HEK293 (cell line): ENCODE data around the gene CPTP.

ENCODE experiments used
- CTCF ChIA-PET: fragments of 350-600 bp; formaldehyde crosslinking; extraction: SDS; loops from one replicate; lab custom pipeline; 2021; ENCODE audit warnings: antibody characterized with exemption; lab: Yijun Ruan, JAX
- POLR2A ChIA-PET: fragments of 300-600 bp; formaldehyde crosslinking; extraction: SDS; loops from one replicate; lab custom pipeline; 2020; ENCODE audit warnings: antibody characterized with exemption, inconsistent platforms; lab: Yijun Ruan, JAX
- H3K27ac ChIP-seq: fragments of 200-500 bp; sonication (Bioruptor generic); 2 replicates; pipeline ENCODE4 v1.5.1; 2014; ENCODE audit warnings: low read depth, low read length, control low read depth, inconsistent platforms; ENCODE audit errors: extremely low read depth
- H3K36me3 ChIP-seq, 2 experiments: fragments of 200-500 bp in 1 of 2; sonication (Bioruptor generic) in 1 of 2; 1 replicate in 1 of 2; 2 replicates in 1 of 2; pipeline ENCODE4 v1.5.1; 2014 to 2017; ENCODE audit warnings: inconsistent platforms in 2 of 2, low read length in 2 of 2; ENCODE audit not compliant: control insufficient read depth in 2 of 2, insufficient read depth in 1 of 2
- H3K4me1 ChIP-seq: fragments of 200-500 bp; sonication (Bioruptor generic); 2 replicates; pipeline ENCODE4 v1.5.1; 2014; ENCODE audit warnings: mild to moderate bottlenecking, low read length, inconsistent platforms; ENCODE audit not compliant: control insufficient read depth, insufficient read depth
- H3K4me3 ChIP-seq: 2 replicates; pipeline ENCODE4 v1.5.1; 2011; ENCODE audit warnings: low read depth, mild to moderate bottlenecking, control low read depth, low read length, moderate library complexity
- H3K9me3 ChIP-seq: fragments of 200-500 bp; sonication (Bioruptor generic); 2 replicates; pipeline ENCODE4 v1.5.1; 2014; ENCODE audit warnings: low read depth, low read length, inconsistent platforms; ENCODE audit not compliant: control insufficient read depth, insufficient read depth
- KLF1 ChIP-seq: fragments of 450-650 bp; formaldehyde crosslinking; IDR thresholded peaks from 2 replicates; pipeline ENCODE4 v1.5.1; 2016; ENCODE audit warnings: missing biosample characterization, missing genetic modification characterization
- ZFHX2 ChIP-seq: fragments of 450-650 bp; formaldehyde crosslinking; conservative IDR thresholded peaks from 2 replicates; pipeline ENCODE4 v1.5.1; 2016; ENCODE audit warnings: missing biosample characterization, missing genetic modification characterization
- ZNF211 ChIP-seq: fragments of 450-650 bp; formaldehyde crosslinking; IDR thresholded peaks from 2 replicates; pipeline ENCODE4 v1.5.1; 2016; ENCODE audit warnings: low read depth, missing biosample characterization, missing genetic modification characterization
- ZNF560 ChIP-seq: fragments of 450-650 bp; formaldehyde crosslinking; IDR thresholded peaks from 2 replicates; pipeline ENCODE4 v1.5.1; 2017; ENCODE audit warnings: missing biosample characterization, missing genetic modification characterization, borderline replicate concordance
- ZNF561 ChIP-seq: fragments of 450-650 bp; IDR thresholded peaks from 2 replicates; pipeline ENCODE4 v1.5.1; 2018; ENCODE audit warnings: missing biosample characterization, missing genetic modification characterization, borderline replicate concordance
- ZNF701 ChIP-seq: fragments of 450-650 bp; formaldehyde crosslinking; IDR thresholded peaks from 2 replicates; pipeline ENCODE4 v1.5.1; 2016; ENCODE audit warnings: missing biosample characterization, missing genetic modification characterization
- ZNF768 ChIP-seq: fragments of 450-650 bp; formaldehyde crosslinking; IDR thresholded peaks from 2 replicates; pipeline ENCODE4 v1.5.1; 2018; ENCODE audit warnings: missing biosample characterization, mild to moderate bottlenecking, missing genetic modification characterization
- ZNF830 ChIP-seq: fragments of 450-650 bp; IDR thresholded peaks from 2 replicates; pipeline ENCODE4 v1.5.0; 2018; ENCODE audit warnings: missing biosample characterization, missing genetic modification characterization, low read depth, mild to moderate bottlenecking, moderate library complexity
- TF ChIP-seq, protein P1 (sequence below): fragments of 450-650 bp; formaldehyde crosslinking; IDR thresholded peaks from 2 replicates; pipeline ENCODE4 v1.5.1; 2016; ENCODE audit warnings: missing biosample characterization, missing genetic modification characterization
- TF ChIP-seq, protein P2 (sequence below): fragments of 450-650 bp; IDR thresholded peaks from 2 replicates; pipeline ENCODE4 v1.5.1; 2018; ENCODE audit warnings: missing biosample characterization, mild to moderate bottlenecking, missing genetic modification characterization
- TF ChIP-seq, protein P3 (sequence below): fragments of 450-650 bp; formaldehyde crosslinking; IDR thresholded peaks from 2 replicates; pipeline ENCODE4 v1.5.1; 2016; ENCODE audit warnings: missing biosample characterization, missing genetic modification characterization
- TF ChIP-seq, protein P4 (sequence below): fragments of 450-650 bp; formaldehyde crosslinking; IDR thresholded peaks from 2 replicates; pipeline ENCODE4 v1.5.1; 2017; ENCODE audit warnings: missing biosample characterization, missing genetic modification characterization

CPTP gene

DNA sequence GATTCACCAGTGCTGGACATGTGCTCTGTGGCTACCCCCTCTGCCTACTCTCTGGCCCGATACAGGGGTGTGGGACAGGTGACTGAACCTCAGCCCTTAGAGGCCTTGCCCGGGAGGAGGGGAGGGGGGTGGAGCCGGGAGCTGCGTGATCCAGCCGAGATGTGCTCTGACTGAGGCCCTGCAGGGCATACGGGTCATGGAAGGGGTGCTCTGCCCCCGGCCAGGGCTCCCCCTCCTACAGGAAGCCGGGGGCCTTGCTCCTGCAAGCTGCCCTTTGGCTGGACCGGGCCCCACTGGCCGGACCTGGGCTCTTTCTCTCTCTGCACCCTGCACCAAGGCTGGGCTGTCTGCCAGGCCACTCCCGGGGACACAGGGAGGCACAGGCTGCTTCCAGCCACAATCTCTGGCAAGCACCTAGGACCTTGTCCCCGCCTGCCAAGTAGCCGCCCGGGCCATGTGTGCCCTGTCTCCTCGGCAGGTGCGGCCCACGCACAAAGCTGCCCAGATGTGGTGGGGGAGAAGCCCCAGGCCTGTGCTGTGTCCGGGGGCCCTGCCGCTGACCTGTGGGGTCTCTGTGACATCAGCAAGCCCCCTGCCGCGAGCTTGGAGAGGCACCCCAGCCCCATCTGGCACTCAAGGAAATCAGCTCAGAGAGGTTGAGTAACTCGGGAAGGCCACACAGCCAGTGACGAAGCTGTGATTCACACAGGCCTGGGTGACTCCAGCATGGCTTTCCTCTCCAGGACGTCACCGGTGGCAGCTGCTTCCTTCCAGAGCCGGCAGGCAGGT, 42.9 kb upstream of the CPTP start:
- Histone ChIP-seq H3K9me3 (no peaks in the 10 kb centered on the region), H3K4me3 (no peak overlapping the region)
- POLR2A ChIA-PET = interaction anchor here (1.0 kb wide), 1 partner anchor 10 kb away, joined by 3 read pairs; no protein-coding TSS in a partner anchor
- CTCF ChIA-PET = interaction anchor here (0.6 to 0.9 kb wide), 2 partner anchors 9 to 21 kb away, joined by 3 to 5 read pairs; no protein-coding TSS in a partner anchor
- TF ChIP-seq, protein P1, sequence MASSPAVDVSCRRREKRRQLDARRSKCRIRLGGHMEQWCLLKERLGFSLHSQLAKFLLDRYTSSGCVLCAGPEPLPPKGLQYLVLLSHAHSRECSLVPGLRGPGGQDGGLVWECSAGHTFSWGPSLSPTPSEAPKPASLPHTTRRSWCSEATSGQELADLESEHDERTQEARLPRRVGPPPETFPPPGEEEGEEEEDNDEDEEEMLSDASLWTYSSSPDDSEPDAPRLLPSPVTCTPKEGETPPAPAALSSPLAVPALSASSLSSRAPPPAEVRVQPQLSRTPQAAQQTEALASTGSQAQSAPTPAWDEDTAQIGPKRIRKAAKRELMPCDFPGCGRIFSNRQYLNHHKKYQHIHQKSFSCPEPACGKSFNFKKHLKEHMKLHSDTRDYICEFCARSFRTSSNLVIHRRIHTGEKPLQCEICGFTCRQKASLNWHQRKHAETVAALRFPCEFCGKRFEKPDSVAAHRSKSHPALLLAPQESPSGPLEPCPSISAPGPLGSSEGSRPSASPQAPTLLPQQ (tag by site-specific recombination) = 0 out of 2 replicates have a peak, but pooled peaks have one; percentile 25
- TF ChIP-seq KLF1 (tag by site-specific recombination) = 0 out of 2 replicates have a peak, but pooled peaks have one; percentile 13
- TF ChIP-seq ZNF561 = no peak
- peak; percentile 96; the same call in 1 of the 2 replicates for TF ChIP-seq ZNF768 (tag by site-specific recombination)
- TF ChIP-seq ZNF211 (tag by site-specific recombination) = no peak
- TF ChIP-seq, all 188 proteins: peak for 3
- Histone ChIP-seq H3K4me1 (no peaks in the 10 kb centered on the region), H3K36me3 (no peaks in the 10 kb centered on the region), H3K27ac (no peak overlapping the region)

DNA sequence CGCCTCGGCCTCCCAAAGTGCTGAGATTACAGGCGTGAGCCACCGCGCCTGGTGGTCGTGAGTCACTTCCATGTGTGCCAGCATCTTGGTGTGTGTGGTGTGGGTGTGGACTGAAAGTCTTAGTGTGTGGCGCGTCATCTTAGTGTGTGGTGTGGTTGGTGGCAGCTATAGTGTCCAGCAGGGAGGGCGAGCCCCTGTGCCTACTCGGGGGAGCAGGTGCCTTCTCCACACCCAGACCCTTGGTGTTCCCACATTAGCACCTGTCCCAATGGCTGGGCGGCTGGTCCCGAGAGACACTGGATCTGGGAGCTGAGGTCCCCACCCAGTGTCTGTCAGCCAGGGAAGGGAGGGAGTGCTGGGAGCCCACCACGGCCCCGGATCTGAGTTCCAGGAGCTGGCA, 41.6 kb upstream of the CPTP start:
- no peak overlapping the region for H3K4me3 ChIP-seq
- TF ChIP-seq KLF1 (tag by site-specific recombination) = peak; percentile 60
- TF ChIP-seq, protein P2, sequence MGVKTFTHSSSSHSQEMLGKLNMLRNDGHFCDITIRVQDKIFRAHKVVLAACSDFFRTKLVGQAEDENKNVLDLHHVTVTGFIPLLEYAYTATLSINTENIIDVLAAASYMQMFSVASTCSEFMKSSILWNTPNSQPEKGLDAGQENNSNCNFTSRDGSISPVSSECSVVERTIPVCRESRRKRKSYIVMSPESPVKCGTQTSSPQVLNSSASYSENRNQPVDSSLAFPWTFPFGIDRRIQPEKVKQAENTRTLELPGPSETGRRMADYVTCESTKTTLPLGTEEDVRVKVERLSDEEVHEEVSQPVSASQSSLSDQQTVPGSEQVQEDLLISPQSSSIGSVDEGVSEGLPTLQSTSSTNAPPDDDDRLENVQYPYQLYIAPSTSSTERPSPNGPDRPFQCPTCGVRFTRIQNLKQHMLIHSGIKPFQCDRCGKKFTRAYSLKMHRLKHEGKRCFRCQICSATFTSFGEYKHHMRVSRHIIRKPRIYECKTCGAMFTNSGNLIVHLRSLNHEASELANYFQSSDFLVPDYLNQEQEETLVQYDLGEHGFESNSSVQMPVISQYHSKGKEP (tag by site-specific recombination) = no peak
- H3K27ac ChIP-seq = no peak overlapping the region
- H3K9me3 ChIP-seq = no peaks in the 10 kb centered on the region
- ChIA-PET POLR2A (no interaction called here), CTCF (interaction anchor here (0.6 kb wide), 1 partner anchor 8 kb away, joined by 3 read pairs; no protein-coding TSS in a partner anchor)
- H3K36me3 ChIP-seq = no peaks in the 10 kb centered on the region
- H3K4me1 ChIP-seq = no peaks in the 10 kb centered on the region

DNA sequence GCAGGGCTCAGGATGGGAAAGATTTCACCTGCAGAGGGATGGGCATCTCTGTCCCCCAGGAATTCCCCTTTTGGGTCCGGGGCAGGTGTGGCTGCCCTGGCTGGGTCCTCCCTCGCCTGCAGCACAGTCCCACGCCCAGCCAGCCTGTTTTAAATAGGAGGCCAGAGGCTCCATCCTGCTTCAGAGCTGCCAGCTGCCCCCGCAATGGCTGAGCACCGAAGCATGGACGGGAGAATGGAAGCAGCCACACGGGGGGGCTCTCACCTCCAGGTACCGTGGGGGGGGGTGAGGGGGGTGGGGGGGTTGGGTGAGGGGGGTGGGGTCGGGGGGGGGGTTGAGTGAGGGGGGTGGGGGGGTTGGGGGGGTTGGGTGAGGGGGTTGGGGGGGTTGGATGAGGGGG, 40.8 kb upstream of the CPTP start:
- Histone ChIP-seq H3K27ac (no peak overlapping the region), H3K36me3 (no peaks in the 10 kb centered on the region), H3K4me1 (no peaks in the 10 kb centered on the region), H3K4me3 (no peak overlapping the region), H3K9me3 (no peaks in the 10 kb centered on the region)
- 0 out of 2 replicates have a peak, but pooled peaks have one; percentile 31 for TF ChIP-seq ZFHX2
- no peak for TF ChIP-seq ZNF830 (tag by site-specific recombination)
- peak; percentile 54 for TF ChIP-seq KLF1 (tag by site-specific recombination)
- TF ChIP-seq, protein P3, sequence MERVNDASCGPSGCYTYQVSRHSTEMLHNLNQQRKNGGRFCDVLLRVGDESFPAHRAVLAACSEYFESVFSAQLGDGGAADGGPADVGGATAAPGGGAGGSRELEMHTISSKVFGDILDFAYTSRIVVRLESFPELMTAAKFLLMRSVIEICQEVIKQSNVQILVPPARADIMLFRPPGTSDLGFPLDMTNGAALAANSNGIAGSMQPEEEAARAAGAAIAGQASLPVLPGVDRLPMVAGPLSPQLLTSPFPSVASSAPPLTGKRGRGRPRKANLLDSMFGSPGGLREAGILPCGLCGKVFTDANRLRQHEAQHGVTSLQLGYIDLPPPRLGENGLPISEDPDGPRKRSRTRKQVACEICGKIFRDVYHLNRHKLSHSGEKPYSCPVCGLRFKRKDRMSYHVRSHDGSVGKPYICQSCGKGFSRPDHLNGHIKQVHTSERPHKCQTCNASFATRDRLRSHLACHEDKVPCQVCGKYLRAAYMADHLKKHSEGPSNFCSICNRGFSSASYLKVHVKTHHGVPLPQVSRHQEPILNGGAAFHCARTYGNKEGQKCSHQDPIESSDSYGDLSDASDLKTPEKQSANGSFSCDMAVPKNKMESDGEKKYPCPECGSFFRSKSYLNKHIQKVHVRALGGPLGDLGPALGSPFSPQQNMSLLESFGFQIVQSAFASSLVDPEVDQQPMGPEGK (tag by site-specific recombination) = no peak
- TF ChIP-seq, protein P4, sequence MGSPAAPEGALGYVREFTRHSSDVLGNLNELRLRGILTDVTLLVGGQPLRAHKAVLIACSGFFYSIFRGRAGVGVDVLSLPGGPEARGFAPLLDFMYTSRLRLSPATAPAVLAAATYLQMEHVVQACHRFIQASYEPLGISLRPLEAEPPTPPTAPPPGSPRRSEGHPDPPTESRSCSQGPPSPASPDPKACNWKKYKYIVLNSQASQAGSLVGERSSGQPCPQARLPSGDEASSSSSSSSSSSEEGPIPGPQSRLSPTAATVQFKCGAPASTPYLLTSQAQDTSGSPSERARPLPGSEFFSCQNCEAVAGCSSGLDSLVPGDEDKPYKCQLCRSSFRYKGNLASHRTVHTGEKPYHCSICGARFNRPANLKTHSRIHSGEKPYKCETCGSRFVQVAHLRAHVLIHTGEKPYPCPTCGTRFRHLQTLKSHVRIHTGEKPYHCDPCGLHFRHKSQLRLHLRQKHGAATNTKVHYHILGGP (tag by site-specific recombination) = no peak
- TF ChIP-seq ZNF701 = no peak
- no peak for TF ChIP-seq ZNF560
- ChIA-PET POLR2A (no interaction called here), CTCF (no interaction called here)
